ENCODE data around the gene KCNG2.

KCNG2 gene

GRCh38 chr18:79805926-79806487 lies 8.3 kb downstream of the KCNG2 start:
- H3K4me3 ChIP-seq (ENCODE audit: low read length) = no peak overlapping the region
- no peak for DNase-seq (ENCODE audit: low read depth)
- no peak for TF ChIP-seq CTCF (conservative IDR thresholded peaks at IDR 0.05; ENCODE audit: low read depth, low read length)

- TF ChIP-seq CTCF (conservative IDR thresholded peaks at IDR 0.05; ENCODE audit: low read depth, low read length) = no peak
- no peak overlapping the region for H3K4me3 ChIP-seq (ENCODE audit: low read length)
- no peak for DNase-seq (ENCODE audit: low read depth)
Measured at GRCh38 chr18:79806976-79807841, 9.5 kb downstream of the KCNG2 start.

GRCh38 chr18:79809482-79810192 lies 11.9 kb downstream of the KCNG2 start:
- TF ChIP-seq CTCF (conservative IDR thresholded peaks at IDR 0.05; ENCODE audit: low read depth, low read length) = no peak
- no peak for DNase-seq (ENCODE audit: low read depth)
- no peak overlapping the region for H3K4me3 ChIP-seq (ENCODE audit: low read length)

- DNase-seq (ENCODE audit: low read depth) = no peak
- no peak overlapping the region for H3K4me3 ChIP-seq (ENCODE audit: low read length)
- TF ChIP-seq CTCF (conservative IDR thresholded peaks at IDR 0.05; ENCODE audit: low read depth, low read length) = no peak
Measured at GRCh38 chr18:79812052-79812451, 14.3 kb downstream of the KCNG2 start.

GRCh38 chr18:79814373-79814772 lies 16.6 kb downstream of the KCNG2 start:
- TF ChIP-seq CTCF (conservative IDR thresholded peaks at IDR 0.05; ENCODE audit: low read depth, low read length) = no peak
- no peak for DNase-seq (ENCODE audit: low read depth)
- H3K4me3 ChIP-seq (ENCODE audit: low read length) = no peak overlapping the region

- TF ChIP-seq CTCF (conservative IDR thresholded peaks at IDR 0.05; ENCODE audit: low read depth, low read length) = no peak
- no peak for DNase-seq (ENCODE audit: low read depth)
- no peak overlapping the region for H3K4me3 ChIP-seq (ENCODE audit: low read length)
Measured at GRCh38 chr18:79815657-79816056, 17.9 kb downstream of the KCNG2 start.

Measured in retinal pigment epithelial cell (primary cell).